NCI-H345 treated with DMSO at 0.1 percent for 48 hours (cell line): Measurements from ENCODE around the gene CTPS2.
A peak's percentile ranks its signal among the peaks of the same experiment; 100 is the strongest.
"Not testable (repeated sequence)": the region's sequence is repeated elsewhere in the genome, so short reads cannot be mapped to it uniquely, and the experiment has no call there.

Experiments used
- DNase-seq: peaks from one replicate; lab custom pipeline; 2025; ENCODE audit not compliant: unreplicated experiment; lab: John Stamatoyannopoulos, UW

Gene CTPS2

DNA sequence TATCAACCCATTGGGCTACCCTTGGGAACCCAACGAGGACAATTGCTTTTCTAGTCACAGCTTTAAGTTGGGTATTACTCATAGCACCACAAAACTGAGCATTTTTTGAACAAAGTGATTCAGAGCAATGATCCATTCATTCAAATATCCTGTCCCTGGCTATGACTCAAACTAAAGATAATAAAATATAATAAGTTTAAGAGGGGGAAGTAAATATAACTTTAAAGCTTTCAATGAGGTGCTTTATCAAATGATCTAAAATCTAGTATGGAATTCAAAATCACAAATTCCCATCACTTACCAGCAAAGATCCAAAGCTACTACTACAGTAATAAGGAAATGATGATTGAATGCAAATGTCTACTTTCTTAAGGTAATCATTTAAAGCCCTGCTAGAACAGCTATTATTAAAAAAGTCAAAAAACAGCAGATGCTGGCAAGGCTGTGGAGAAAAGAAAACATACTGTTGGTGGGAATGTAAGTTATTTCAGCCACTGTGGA lies 102.3 kb downstream of the CTPS2 start:
- no peak for DNase-seq

DNA sequence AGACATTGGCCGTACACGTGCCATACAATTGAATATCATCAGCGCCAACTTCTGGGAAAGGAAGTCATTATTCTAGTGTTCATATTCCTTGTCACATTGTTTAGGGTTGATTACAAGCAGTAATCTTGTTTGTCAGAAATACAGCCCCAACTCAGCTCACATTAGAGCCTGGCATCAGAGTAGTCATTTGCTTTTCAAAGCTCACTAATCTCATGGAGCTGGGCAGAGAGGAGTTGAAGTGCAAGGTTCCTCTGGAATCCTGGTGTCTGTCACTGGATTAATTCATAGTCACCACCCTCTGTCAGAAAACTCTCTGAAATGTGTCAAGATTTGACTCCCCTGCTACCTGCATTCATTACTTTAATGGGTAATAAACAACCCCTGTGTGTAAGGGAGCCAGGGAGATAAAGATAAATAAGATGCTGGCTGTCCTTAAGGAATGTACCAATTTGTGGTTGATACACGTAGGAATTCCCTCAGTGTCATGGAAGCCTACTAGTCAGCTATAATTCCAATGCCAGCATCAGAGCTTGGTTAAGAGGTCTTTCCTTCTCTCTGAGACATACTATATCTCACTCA lies 106.2 kb downstream of the CTPS2 start:
- DNase-seq: no peak

DNA sequence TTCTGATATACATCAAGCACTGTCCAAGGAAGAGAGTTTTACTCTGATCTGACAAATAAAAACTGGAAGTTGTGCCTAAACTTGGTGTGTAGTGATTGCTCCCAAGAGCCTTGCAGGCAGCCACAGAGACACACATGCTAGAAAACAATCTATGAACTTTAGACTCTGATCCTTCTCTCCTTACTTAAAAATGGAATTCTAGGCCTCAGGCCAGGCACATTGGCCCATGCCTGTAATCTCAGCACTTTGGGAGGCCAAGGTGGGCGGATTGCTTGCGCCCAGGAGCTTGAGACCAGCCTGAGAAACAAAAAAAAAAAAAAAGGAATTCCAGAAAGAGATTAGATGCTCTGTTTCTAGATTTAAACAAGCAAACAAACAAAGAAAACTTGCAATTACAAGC lies 108.1 kb downstream of the CTPS2 start:
- no peak for DNase-seq

DNA sequence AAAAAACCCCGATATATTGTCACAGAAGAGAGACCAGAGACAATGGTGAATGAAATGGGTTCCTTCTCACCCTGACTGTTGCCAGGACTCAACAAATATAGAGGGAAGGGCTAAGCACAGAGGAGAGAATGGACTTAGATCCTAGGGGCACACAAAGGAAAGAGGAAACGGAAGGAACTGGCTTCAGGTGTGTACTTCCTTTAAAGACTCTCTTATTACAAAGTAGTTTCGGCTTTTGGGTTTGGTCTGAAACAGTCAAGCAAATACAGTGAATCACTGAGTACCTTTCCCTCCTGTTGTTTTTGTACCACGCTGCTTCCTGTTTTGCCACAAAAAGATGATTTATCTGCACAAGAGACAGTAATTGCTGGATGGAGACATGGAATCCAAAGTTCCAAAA lies 108.6 kb downstream of the CTPS2 start:
- DNase-seq: no peak

DNA sequence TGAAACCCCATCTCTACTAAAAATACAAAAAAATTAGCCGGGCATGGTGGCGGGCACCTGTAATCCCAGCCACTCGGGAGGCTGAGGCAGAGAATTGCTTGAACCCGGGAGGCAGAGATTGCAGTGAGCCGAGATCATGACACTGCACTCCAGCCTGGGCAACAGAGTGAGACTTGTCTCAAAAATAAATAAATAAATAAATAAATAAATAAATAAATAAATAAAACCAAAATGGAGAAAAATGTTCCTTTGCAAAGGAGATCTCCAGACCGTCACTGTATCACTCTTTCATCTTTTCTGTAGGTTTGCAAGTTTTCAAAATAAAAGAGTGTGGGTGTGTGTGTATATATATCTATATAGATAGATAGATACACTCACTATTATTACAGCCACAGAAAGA lies 109.2 kb downstream of the CTPS2 start:
- not testable (repeated sequence) for DNase-seq

DNA sequence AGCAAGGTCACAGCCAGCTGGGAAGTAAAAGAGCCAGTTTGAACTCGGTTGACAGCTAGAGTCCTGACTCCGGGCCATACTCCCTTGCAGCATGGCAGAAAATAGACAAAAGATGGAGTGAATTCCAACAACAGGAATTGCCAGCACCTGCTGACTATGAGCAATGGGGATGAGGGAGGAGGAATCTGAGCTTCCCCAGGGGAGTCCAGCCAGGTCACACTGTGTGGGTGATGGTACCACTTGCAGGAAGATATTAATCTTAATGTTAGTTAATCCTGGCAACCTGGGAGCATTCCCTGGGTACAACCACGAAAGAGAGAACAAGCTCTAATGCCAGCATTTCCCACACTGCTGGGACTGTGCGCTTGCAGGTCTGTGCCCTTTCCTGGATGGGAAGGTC lies 110.6 kb downstream of the CTPS2 start:
- DNase-seq: no peak

DNA sequence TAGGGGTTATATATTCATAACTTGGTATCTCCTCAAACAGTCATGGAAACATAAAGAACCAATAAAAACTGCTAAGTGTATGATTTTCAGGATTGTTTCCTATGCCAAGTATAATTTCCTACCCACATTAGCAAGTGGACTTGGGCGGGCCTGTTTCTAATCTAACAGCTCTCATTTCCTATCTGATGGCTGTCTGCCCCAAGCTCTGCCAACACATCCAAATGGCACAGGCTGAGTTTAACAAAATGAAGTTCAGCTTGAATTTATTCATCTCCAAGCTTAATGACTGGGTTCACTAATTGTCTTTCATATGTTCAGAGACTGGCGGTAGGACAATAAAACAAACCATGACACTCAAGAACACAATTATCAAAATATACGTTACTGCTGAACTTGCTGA lies 118.0 kb downstream of the CTPS2 start:
- DNase-seq: no peak

DNA sequence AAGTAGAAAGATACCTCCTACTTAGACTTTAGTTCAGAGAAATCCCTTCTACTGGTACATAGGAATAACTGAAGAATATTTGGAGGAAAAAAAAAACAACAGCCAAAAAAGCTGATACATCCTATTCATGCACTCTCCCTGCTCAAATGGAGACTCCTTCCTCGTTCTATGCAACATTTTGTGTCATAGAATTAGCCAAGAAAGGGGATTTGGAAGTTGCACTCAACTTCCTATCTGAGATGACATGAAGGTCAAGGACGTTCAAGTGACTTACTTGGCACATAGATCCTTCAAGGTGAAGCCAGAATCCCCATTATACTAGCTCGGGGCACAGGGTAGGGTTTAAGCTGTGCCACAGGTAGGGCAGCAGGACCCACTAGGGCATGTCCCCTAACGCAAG lies 118.7 kb downstream of the CTPS2 start:
- no peak for DNase-seq

DNA sequence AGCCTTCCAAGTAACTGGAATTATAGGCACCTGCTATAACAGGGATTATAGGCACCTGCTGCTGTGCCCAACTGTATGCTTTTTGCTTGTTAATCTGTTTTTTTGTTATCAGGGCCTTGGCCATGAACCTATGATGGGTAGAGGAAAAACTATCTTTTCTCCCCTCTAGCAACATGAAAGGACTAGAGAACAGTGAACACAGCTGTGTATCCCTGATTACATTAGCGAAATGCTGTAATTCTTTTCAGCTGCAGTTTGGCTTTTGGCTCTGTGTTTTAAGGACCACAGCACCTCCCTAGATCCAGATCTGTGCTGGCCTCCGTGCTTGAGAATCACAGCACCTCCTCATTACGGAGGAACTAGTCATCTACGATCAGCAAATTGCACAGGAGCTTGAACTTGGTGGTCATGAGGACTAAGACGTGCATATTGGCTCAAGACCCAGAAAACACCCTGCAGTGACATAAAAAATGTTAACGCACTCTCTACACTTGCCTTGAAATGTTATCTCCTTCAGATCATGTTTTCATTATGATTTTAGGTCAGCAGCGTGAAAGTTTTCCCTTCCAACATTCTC lies 120.2 kb downstream of the CTPS2 start:
- DNase-seq: no peak

DNA sequence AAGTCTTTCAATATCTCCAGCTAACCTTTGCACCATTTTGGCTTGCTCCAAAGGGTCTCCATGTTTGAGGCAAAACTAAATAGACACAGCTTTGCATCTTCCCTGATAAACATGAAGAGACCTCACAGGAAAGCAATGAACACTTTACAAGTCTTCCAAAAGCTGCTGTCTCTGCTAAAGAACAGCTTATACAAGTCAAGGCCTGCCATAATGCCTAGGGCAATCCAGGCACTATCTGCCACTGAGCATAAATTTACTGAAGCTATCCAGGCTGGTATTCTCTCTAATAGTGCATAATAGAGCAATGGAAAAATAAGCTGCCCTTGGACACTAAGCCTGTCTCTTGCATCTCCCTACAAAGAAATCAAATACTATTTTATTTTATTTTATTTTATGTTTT lies 122.6 kb downstream of the CTPS2 start:
- DNase-seq: no peak

DNA sequence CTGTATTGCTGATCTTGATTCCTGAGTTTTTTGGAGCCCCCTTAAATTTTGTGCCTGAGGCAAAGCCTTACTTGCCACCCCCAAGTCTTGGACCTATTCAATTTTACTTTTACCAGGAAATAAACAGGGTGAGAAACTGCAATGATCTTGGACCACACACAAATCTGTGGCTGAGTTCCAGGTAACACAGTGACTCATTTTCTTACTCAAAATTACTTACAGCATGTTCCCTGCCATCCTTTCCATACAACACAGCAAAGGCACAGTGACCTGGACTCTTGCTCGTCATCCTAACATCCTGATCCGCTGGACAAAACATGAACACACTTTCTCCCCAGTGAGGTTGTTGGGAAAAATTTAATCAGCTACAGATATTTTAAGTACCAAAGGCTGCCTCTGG lies 123.3 kb downstream of the CTPS2 start:
- DNase-seq: no peak

DNA sequence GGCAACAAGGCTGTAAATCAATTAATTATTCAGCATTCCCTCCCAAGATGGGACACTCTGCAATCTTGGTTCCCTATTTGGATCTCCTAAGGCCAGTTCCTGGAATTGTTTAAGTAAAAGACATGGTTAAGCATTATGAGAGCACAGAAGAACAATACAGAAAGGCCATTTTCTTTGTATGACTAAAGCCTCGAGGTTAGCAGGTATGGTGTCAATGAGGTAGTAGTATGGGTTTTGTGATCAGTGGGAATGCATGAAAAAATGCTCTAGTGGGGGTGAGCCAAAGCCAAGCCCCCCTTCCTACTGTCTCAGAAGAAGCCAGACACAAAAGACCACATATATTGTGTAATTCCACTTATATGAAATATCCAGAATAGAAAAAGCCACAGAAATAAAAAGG lies 124.2 kb downstream of the CTPS2 start:
- no peak for DNase-seq

DNA sequence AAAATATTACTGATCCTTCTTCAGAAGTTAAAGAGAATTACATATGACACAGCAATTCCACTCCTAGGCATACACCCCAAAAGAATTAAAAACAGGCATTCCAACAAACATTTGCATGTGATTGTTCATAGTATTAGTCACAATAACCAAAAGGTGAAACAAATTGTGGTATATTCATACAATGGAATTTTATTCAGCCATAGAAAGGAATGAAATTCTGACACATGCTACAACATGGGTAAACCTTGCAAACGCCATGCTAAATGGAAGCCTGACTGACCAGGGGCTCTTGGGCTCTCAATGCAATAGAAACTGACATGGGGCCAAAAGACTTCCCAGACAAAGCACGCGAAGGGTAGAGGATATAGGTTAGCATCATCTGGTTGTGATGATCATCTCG lies 124.6 kb downstream of the CTPS2 start:
- no peak for DNase-seq

DNA sequence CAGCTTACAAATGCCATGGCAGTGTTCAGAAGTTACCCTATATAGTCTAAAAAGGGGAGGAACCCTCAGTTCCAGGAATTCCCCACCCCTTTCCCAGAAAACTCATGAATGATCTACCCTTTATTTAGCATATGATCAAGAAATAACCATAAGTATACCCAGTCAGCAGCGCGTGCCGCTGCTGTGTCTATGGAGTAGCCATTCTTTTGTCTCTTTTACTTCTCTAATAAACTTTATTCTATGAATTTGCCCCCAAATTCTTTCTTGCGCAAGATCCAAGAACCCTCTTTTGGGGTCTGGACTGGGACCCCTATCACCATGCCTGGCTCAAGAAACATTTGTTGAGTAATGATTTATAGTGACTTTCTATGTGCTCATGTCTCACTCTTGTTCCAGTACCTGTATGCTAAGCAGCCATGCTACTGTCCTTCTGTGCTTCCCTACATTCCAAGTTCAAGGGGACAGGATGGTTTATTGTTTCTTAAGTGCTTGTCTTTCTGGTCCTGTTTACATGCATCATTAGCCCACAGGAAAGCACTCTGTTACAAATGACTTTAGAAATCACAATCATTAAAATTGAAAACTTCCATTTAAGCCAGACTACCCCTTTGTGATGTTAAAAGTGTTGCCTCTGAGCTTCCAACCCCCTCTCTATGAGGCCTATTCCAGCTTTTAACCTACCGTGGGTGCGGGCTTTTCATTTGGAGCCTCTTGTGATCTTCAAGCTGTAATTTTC lies 125.9 kb downstream of the CTPS2 start:
- peak; percentile 14 for DNase-seq

DNA sequence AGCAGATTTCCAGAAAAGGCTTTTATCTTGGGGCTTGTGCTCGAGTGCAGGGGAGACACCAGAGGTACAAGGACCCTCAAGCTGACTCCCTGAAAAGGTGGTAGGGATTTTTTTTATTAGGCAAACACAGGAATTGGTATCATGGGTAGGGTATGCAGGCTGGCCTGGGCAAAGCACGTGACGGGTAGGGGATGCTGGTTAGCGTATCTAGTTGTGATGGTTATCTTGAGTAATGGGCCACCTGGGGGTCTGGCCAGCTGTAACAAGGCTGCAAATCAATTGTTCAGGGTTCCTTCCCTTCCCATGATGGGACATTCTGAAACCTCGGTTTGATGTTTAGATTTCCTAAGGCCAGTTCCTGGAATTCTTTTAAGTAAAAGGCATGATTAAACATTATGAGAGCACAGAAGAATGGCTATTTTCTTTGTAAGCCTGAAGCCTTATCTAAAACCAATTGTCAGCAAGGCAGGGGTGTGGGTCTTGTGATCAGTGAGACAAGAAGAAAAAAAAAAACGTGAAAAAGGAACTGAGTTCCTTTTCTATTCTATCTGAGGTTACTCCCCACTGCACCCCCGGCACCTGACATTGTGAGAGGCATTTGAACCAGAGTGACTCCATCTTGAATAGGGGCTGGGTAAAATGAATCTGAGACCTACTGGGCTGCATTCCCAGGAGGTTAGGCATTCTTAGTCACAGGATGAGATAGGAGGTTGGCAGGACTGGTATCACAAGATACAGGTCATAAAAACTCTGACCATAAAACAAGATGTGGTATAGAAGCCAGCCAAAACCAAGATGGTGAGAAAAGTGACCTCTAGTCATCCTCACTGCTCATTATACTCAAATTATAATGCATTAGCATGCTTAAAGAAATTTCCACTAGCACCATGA lies 126.7 kb downstream of the CTPS2 start:
- DNase-seq: no peak

DNA sequence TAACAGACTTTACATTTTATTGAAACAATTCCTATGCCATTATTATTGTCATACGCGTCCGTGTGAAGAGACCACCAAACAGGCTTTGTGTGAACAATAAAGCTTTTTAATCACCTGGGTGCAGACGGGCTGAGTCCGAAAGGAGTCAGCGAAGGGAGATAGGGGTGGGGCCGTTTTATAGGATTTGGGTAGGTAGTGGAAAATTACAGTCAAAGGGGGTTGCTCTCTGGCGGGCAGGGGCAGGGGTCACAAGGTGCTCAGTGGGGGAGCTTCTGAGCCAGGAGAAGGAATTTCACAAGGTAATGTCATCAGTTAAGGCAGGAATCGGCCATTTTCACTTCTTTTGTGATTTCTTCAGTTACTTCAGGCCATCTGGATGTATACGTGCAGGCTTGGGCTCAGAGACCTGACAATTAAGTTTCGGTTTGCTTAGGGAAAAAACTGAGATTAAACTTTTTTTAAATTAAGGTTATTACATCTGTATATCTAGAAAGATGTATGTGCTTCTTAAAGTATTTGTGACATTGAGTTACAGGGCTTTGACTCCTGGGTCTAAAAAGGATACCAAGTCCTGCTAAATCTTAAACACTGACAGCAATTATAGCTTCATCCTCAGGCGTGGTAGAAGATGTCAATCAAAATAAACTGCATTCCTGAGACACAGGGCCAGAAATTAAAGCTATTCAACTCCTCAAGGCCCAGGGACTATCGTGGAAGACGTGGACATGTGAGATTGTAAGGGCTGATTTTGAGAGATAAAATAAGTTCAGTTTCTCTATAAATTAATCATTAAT lies 132.3 kb downstream of the CTPS2 start:
- DNase-seq: not testable (repeated sequence)

DNA sequence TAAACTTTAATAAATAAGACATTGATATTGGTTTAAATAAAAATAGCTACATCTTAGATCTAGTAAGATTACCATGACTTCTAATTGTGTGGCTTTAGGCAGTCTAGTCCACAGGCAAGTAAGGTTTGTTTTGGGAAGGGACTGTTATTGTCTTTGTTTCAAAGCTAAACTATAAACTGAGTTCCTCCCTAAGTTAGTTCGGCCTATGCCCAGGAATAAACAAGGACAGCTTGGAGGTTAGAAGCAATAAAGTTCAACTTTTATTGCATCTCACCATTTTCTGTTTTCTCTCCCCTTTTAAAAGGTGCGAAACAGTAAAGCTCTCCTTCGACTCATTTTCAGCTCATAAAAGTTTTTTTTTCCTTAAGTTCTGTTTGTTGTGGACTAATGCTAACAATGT lies 133.0 kb downstream of the CTPS2 start:
- no peak for DNase-seq

DNA sequence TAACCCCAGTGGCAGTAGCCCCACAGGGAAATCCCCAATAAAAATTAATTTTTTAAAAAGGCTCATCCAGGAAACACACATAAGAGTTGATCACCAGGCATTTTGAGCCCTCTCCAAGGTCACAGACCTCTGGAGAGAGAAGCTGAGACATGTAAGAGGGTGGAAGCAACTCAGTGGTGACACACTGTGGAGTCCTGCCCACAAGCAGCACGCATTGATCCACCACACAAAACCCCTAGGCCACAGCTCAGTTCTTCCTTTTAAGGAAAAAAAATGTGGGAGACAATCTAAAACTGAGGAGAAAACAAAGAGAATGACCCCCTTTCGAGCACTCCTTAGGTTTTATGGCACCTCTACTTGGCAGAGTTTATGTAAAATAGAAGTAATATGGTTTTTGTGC lies 134.3 kb downstream of the CTPS2 start:
- no peak for DNase-seq

DNA sequence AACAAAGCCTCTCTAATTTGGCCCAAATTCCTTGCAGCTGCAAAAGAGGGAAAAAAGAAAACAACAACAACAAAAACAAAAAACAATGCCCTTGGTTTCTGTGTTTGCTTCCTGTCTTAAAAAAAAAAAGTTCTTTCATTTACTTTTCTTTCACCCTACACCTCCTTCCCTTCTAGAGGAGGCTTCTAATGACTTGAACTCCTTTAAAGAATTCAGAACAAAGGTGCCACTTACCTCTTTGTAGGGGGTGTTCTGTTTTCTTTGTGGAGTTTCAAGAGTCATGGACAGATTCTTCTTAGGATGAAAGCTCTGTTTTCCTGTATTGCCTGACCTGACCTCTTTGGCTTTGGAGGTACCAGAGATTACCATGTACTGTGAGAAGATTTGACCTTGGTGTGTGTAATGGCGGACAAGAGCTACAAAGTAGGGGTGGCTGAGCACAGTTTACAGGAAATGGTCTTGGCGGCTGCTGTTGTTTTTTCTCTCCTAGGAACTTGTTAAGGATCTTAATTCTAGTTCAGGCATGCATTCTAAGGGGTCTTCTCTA lies 134.9 kb downstream of the CTPS2 start:
- no peak for DNase-seq

DNA sequence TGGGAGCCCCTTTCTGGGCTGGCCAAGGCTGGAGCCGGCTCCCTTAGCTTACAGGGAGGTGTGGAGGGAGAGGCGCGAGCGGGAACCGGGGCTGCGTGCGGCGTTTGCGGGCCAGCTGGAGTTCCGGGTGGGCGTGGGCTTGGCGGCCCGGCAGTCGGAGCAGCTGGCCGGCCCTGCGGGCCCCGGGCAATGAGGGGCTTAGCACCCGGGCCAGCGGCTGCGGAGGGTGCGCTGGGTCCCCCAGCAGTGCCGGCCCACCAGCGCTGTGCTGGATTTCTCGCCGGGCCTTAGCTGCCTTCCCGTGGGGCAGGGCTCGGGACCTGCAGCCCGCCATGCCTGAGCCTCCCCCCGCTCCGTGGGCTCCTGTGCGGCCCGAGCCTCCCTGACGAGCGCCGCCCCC lies 137.1 kb downstream of the CTPS2 start:
- DNase-seq: not testable (repeated sequence)
